GM21390 (cell line): ENCODE measurements around the gene MCF2L2.
"Not testable (repeated sequence)": the region's sequence is repeated elsewhere in the genome, so short reads cannot be mapped to it uniquely, and the experiment has no call there.

Experiments used
- ATAC-seq: cut with Tn5 transposase; IDR thresholded peaks from one replicate; pipeline ENCODE4 v1.9.1; 2021; ENCODE audit not compliant: unreplicated experiment

MCF2L2 gene

DNA sequence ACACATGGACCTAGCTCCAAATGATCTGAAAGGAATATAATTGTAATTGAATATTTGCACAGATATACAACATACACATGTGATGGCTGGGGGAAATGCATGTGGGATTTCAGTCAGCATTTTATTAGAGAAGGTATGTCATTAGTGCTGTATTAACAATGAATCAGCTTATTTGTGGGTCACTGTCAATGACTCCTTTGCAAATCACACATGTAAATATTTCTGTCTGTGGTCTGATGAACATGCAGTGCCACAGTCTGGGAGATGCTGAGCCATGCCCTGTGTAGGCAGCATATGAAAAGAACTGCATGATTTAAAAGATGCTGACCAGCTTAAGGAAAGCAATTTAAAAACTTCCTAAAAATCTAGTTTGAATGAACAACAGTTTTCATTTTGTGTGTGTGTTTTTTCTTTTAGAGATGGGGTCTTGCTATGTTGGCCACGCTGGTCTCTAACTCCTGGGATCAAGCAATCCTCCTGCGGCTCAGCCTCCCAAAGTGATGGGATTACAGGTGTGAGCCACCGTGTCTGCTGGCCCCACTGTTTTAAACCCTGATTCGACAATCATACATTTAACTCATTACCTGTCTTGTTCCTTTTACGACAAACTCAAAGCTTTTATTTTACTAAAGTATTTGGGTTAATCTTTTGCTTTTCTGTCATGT lies 176.2 kb downstream of the MCF2L2 start:
- no peak for ATAC-seq

DNA sequence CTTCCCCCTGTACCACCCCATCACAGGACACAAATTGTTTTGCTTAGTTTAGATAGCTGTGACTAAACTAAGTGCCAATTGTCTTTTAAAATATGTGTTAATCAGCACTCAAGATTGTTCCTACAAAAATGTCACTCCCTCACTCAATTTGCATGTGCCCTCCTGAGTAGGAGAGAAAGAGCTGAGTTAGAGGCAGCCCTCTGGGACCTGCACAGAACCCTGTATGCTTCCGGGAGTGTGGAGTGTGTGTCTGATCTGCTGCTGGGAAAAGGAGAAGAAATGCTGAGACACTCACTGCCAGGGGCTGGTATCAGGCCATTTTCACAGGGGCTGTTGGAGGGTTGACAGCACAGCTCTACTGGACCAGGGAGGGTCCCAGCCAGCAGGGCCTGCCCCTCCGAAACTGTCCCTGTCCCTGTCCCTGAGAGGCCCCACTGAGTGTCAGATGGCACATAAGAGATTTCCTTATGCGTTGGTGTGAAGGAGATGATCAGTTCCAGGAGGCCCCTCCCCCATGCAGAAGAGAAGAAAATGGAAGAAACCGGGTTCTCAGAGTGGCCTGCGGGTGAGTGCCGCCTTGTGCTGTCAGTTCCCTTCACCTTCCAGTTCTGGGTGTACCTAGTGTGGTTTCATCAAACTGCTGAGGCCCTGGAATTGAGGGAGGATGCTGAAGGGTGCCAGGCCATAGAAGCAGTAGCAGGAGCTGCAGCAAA lies 179.3 kb downstream of the MCF2L2 start:
- ATAC-seq: no peak

- no peak for ATAC-seq
Measured at GRCh38 chr3:183247011-183247589, 181.3 kb downstream of the MCF2L2 start.

- no peak for ATAC-seq
Measured at GRCh38 chr3:183244981-183245476, 183.4 kb downstream of the MCF2L2 start.

GRCh38 chr3:183244219-183244618 lies 184.2 kb downstream of the MCF2L2 start:
- ATAC-seq: no peak

DNA sequence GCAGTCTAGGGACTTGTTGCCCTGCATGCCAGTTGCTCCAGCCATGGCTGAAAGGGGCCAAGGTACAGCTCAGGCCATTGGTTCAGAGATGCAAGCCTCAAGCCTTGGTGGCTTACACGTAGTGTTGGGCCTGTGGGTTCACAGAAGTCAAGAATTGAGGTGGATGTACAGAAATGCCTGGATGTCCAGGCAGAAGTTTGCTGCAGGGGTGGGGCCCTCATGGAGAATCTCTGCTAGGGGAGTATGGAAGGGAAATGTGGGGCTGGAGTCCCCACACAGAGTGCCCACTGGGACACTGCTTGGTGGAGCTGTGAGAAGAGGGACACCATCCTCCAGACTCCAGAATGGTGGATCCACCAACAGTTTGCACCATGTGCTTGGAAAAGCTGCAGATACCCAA lies 186.0 kb downstream of the MCF2L2 start:
- no peak for ATAC-seq

DNA sequence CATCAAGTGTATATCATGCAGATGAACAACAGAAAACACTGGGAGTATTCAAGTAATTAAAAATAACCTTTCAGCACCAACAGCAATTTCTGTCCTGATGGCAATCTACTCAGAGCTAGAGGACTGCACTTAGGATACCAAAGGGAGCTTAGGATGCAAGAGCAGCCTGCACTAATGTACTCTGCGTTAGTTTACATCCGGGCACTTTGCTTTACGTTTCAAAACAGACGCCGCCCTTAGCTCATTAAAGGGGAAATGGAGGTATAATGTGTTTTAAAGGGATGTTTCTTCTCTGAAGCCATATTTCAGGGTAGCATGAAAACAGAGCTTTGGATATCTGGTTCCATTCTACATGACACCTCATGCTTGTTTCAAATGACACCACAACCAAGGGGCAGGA lies 189.4 kb downstream of the MCF2L2 start:
- no peak for ATAC-seq

DNA sequence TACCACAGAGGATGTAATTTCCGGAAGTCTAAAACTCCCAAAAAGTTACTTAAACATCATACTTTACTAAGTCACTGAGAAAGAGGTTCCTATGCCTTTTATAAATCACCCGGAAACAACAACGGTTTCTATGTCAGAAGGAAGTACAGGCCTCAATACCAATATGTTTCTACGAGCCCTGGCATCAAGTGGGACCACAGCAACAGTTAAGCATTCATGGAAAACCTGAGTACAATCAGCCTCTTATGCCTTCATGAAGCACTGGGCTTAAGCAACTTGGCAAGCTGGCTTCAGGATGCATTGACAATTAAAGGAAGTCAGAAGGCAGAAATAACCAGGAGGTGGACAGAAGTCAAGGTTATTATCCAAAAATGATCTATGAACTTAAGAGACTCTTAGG lies 194.5 kb downstream of the MCF2L2 start:
- no peak for ATAC-seq

DNA sequence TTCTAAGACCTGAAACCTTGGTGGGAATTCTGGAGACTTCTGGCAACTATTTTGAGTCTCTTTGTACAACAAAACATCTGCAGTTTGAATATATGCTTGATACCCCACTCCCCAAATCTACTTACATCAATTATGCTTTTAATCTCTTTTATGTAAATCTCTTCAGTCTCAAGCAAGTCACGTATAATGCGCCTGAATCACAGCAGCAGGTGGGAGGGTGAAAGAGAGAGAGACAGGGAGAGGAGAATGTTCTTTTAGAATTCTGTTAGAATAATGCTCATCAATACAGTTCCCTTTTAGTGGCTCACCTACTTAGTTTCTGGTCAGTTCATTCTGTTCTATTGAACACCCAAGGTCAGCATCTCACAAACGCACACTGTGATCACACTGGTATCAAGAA lies 197.6 kb downstream of the MCF2L2 start:
- no peak for ATAC-seq

- ATAC-seq: not testable (repeated sequence)
Measured at GRCh38 chr3:183230251-183230650, 198.2 kb downstream of the MCF2L2 start.

- ATAC-seq: no peak
Measured at GRCh38 chr3:183229178-183229577, 199.2 kb downstream of the MCF2L2 start.

DNA sequence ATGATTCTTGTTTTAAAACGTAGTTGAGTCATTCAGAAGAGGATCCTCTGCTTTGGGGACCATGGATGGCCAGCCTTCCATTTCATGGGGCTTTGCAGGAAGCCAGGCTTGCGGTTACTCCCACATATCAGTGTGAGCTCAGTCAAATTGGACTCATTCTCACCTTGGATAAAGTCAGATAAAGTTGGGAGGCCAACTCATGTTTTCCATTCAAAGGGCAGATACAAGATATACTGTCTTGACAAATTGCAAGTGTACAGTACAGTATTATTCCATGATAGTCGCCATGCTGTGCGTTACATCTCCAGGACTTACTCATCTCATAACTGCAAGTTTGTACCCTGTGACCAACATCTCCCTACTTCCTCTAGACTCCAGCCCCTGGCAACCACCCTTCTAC lies 200.8 kb downstream of the MCF2L2 start:
- no peak for ATAC-seq

- no peak for ATAC-seq
Measured at GRCh38 chr3:183226333-183226890, 202.0 kb downstream of the MCF2L2 start.

DNA sequence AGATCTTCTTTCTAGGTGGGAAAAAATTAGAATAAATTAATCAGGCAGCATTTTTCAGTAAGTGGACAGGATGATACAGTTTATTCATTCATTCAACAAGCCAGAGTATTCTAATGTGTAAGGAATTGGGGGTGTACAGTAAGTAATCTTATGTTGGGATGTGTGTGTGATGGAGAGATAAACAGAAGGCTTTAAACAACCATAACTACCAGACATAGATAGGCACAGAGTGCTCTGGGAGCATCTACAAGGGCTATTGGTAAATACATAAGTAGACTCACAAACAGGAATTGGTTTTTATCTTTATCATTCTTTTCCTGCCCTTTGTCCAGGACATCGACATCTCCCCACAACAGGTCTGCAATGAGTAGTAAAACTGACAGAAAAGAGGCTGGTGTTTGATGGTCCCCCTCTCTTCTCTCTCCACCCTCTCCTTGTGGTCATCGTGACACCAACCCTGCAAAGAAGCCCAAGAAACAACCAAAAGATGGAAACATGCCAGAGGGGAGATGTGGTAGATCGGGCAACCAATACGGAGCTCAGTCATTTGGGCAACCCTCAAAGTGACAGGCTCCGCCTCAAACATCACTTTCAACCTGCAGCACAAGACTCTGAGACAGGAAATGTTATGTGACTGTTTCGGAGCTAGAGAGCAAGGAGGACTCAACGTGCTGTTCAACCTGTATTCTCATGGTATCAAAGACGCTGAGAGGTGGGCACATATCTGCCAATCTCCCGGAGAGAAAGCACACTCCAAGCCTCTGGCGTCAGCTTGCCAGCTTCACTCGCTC lies 204.0 kb downstream of the MCF2L2 start:
- ATAC-seq: no peak

DNA sequence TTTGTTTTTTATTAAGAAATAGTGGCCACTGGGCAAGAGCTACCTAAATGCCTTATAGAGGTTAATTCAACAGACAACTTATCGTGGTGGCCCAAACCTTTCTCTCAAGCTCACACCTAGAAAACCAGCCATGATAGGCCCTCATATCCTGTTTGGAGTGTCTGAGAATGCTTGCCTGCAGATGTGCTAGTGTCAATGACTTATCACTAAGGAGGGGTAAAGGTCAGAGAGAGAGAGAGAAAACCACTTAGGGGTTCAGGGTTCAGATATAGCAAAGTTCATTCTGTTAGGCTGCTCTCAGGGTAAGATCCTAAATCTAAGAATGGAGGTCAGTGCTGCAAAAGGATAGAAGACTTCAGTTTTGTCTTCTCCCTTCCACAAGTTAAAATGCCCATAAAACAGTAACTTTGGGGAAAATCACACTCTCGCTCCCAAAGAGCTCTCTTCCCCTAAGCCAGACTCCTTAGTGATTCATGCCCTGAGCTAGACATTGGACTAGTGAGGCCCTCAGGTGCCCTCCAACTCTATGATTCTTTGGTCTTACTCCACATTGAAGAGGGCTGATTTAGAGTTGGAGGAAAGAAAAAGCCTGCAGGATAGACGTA lies 205.7 kb downstream of the MCF2L2 start:
- no peak for ATAC-seq

DNA sequence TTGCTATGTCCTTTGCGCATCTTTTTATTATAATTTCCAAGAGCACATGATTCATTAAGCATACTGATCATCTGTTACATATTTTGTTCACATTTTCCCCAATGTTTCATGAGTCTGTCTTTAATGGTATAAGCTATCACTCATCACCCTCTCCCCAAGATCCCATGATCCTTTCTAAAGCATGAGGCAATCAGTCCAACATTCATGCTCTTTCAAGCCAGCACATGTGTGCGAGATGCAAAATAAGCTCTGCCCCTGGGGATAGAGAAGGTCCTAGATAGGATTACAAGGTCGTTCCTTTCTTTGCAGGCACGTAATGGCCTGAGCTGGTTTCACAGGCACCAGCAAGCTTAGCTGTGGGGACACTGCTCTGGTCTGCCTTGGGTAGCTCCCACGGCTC lies 207.6 kb downstream of the MCF2L2 start:
- ATAC-seq: no peak

GRCh38 chr3:183218826-183219225 lies 209.6 kb downstream of the MCF2L2 start:
- ATAC-seq: no peak

- ATAC-seq: no peak
Measured at GRCh38 chr3:183217548-183218332, 210.7 kb downstream of the MCF2L2 start.

DNA sequence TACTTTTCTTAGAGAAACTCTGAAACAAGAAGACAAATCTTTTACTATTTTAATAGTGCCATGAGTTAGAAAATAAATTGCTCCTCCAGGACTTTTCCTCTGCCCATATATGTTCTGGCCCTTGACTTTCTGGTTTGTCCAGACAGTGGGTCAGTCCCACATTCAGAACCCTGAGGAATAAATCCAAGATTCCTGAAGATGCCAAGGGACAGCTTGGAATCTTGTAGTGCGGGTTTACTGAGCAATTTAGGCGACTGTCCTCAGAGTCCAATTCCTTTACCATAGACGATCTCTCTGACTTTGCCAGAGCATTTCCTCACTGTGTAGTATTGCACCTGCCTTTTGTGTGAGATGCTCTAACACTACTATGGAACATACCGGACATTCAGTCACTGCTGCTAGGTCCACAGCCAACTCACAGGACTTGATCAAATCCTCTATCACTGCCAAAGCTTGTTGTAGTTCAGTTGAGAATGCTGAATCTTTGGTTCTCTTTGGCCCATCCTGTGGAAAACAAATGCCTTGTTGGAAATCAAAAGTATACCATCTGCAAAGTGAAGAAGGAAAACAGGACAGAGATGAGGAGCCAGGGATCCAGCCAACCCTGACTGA lies 212.7 kb downstream of the MCF2L2 start:
- ATAC-seq: no peak

GRCh38 chr3:183214277-183214612 lies 214.2 kb downstream of the MCF2L2 start:
- ATAC-seq: no peak
